Keratinocyte (primary cell): ENCODE data around the gene USP27X. TPM values are rescaled to one million over a fixed set of nuclear protein-coding genes. Genes with fewer than 3 reads are reported as not detected.

Experiments
- DNase-seq: peaks from one replicate; pipeline ENCODE4 v3.0.0-alpha.2; 2011; ENCODE audit warnings: low read depth, missing footprints, low spot score
- FAIRE-seq: peaks from 2 replicates; lab custom pipeline; 2011; peaks lifted over from hg19 to GRCh38; lab: Jason Lieb, UNC
- H2AFZ ChIP-seq: 2 replicates; pipeline ENCODE4 v1.6.0; 2012; ENCODE audit warnings: low read length, control low read depth, inconsistent platforms; ENCODE audit not compliant: control insufficient read depth
- H3K27ac ChIP-seq: 2 replicates; pipeline ENCODE4 v1.5.1; 2011; ENCODE audit warnings: low read length; ENCODE audit not compliant: control insufficient read depth, insufficient read depth
- H3K27me3 ChIP-seq: 3 replicates; pipeline ENCODE4 v1.6.0; 2011; ENCODE audit warnings: low read length; ENCODE audit not compliant: control insufficient read depth, insufficient read depth; ENCODE audit errors: extremely low read depth
- H3K36me3 ChIP-seq, 2 experiments: 2 replicates in 1 of 2; 3 replicates in 1 of 2; pipeline ENCODE4 v1.5.1; 2011; ENCODE audit warnings: low read length in 2 of 2, mild to moderate bottlenecking in 1 of 2; ENCODE audit not compliant: control insufficient read depth in 2 of 2, insufficient read depth in 2 of 2; ENCODE audit errors: extremely low read depth in 1 of 2
- H3K4me1 ChIP-seq: 3 replicates; pipeline ENCODE4 v1.5.1; 2011; ENCODE audit warnings: low read length; ENCODE audit not compliant: control insufficient read depth, insufficient read depth; ENCODE audit errors: extremely low read depth
- H3K4me2 ChIP-seq: 3 replicates; pipeline ENCODE4 v1.6.0; 2011; ENCODE audit warnings: low read depth, low read length; ENCODE audit not compliant: control insufficient read depth, insufficient read depth; ENCODE audit errors: extremely low read depth
- H3K4me3 ChIP-seq, 3 experiments: fragments of 200-600 bp in 1 of 3; sonication (generic) in 1 of 3; 2 replicates in 2 of 3; 3 replicates in 1 of 3; pipeline ENCODE4 v1.5.1; 2011 to 2016; ENCODE audit warnings: low read length in 3 of 3, mild to moderate bottlenecking in 3 of 3, control low read depth in 2 of 3, inconsistent platforms in 1 of 3, low read depth in 1 of 3, mixed read lengths in 1 of 3, mixed run types in 1 of 3, moderate library complexity in 1 of 3; ENCODE audit not compliant: control insufficient read depth in 2 of 3, insufficient read depth in 2 of 3; ENCODE audit errors: extremely low read depth in 1 of 3
- H3K79me2 ChIP-seq: 2 replicates; pipeline ENCODE4 v1.6.0; 2012; ENCODE audit warnings: low read length; ENCODE audit not compliant: control insufficient read depth, insufficient read depth
- H3K9ac ChIP-seq: 3 replicates; pipeline ENCODE4 v1.6.0; 2011; ENCODE audit warnings: low read length; ENCODE audit not compliant: control insufficient read depth, insufficient read depth; ENCODE audit errors: extremely low read depth
- H3K9me1 ChIP-seq: 3 replicates; pipeline ENCODE4 v1.6.0; 2011; ENCODE audit warnings: low read length; ENCODE audit not compliant: control insufficient read depth, insufficient read depth; ENCODE audit errors: extremely low read depth
- H3K9me3 ChIP-seq: 2 replicates; pipeline ENCODE4 v1.5.1; 2012; ENCODE audit warnings: low read depth, low read length; ENCODE audit not compliant: control insufficient read depth
- H4K20me1 ChIP-seq: 3 replicates; pipeline ENCODE4 v1.6.0; 2011; ENCODE audit warnings: low read length; ENCODE audit not compliant: control insufficient read depth, insufficient read depth; ENCODE audit errors: extremely low read depth
- CTCF ChIP-seq, 3 experiments: IDR thresholded peaks in 1 of 3; conservative IDR thresholded peaks in 1 of 3; optimal IDR thresholded peaks in 1 of 3; 2 replicates in 2 of 3; 3 replicates in 1 of 3; pipeline versions ENCODE3 to v1.5.1; 2011; ENCODE audit warnings: low read length in 3 of 3, mild to moderate bottlenecking in 3 of 3, moderate library complexity in 2 of 3, control low read depth in 1 of 3, inconsistent platforms in 1 of 3; ENCODE audit not compliant: insufficient read depth in 2 of 3; ENCODE audit errors: extremely low read depth in 1 of 3
- EZH2 ChIP-seq: IDR thresholded peaks from one replicate; pipeline ENCODE4 v1.6.1; 2012; ENCODE audit warnings: inconsistent platforms, mild to moderate bottlenecking, low read length, moderate library complexity
- dilution Hi-C: fragments of 300-500 bp; cut with MboI; formaldehyde crosslinking; loops from one replicate; pipeline ENCODE4 v1.7.0; 2020; ENCODE audit warnings: low sequenced_read_pairs; ENCODE audit not compliant: extremely low pct_ligation_motif_present
- polyA plus RNA-seq, 5 experiments: library from polyadenylated mRNA; depleted of rRNA in 3 of 5; stranded (reverse) in 3 of 5; stranded (forward) in 1 of 5; unstranded in 1 of 5; fragments of >200 nt; gene quantifications; 1 replicate in 1 of 5; 2 replicates in 3 of 5; 3 replicates in 1 of 5; pipeline versions ENCODE4 v1.2.1 to v1.2.3, GENCODE V29; 2011 to 2012; ENCODE audit warnings: missing spikeins in 2 of 5, low read depth in 1 of 5, low replicate concordance in 1 of 5

USP27X gene
- polyA plus RNA-seq, 1 donor (not counting 4 experiments of a cell fraction or from before 2014, with no cell fraction given), result 2.8 TPM

GRCh38 chrX:49859491-49859890, 19.8 kb upstream of the USP27X start:
- Histone ChIP-seq H3K9ac (no peak overlapping the region), H2AFZ (no peak overlapping the region), H4K20me1 (no peaks in the 10 kb centered on the region), H3K4me2 (no peak overlapping the region), H3K27ac (no peak overlapping the region), H3K36me3 (no peaks in the 10 kb centered on the region), H3K4me1 (no peaks in the 10 kb centered on the region), H3K4me3 (no peak overlapping the region), H3K27me3 (no peaks in the 10 kb centered on the region), H3K79me2 (no peaks in the 10 kb centered on the region), H3K9me1 (no peaks in the 10 kb centered on the region), H3K9me3 (no peaks in the 10 kb centered on the region)
- no peak for FAIRE-seq
- dilution Hi-C loops, result no loop called here
- DNase-seq, result no peak
- no peak for TF ChIP-seq EZH2
- TF ChIP-seq CTCF (optimal IDR thresholded peaks at IDR 0.05 in 1 of 3, IDR thresholded peaks at IDR 0.05 in 1 of 3, conservative IDR thresholded peaks at IDR 0.05 in 1 of 3; ENCODE audit: extremely low read depth in 1 of 3, insufficient read depth in 2 of 3, low read length in 3 of 3), result no peak

DNA sequence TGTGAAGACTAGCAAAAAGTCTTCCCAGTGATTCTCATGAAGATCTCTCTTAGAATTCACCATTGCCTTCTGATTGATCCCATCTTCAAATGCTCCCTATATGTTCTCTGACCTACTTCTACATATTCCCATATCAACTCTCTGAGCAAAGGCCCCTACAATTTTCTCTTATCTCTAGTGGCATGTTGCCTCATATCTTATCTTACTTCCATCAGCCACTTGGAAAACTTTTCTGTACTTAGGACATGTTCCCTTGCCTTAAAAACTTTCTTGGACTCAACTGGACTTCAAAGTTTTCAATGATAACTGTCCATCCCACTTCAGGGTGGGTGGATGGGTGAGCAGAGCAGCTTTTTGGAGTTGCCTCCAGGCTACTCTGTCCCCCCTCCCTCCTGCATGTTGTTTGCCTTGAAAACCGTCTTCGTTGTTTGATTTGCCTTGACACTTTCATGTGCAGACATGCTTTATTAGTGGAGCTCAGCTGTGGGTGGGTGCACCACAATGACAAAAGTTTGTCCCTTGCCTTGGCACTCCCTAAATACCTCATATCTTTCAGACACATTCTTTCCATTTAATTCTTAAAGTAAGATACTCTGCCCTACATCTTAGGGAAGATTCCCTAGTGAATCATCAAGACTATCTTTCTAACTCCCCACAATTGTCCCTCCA, 18.3 kb upstream of the USP27X start:
- Histone ChIP-seq H3K27me3 (no peaks in the 10 kb centered on the region), H3K9me1 (no peaks in the 10 kb centered on the region), H3K27ac (no peak overlapping the region), H3K4me1 (no peaks in the 10 kb centered on the region), H3K4me2 (no peak overlapping the region), H2AFZ (no peak overlapping the region), H3K9me3 (no peaks in the 10 kb centered on the region), H3K9ac (no peak overlapping the region), H3K36me3 (no peaks in the 10 kb centered on the region), H3K79me2 (no peaks in the 10 kb centered on the region), H3K4me3 (no peak overlapping the region), H4K20me1 (no peaks in the 10 kb centered on the region)
- FAIRE-seq (no peak), DNase-seq (no peak)
- dilution Hi-C loops, result no loop called here
- TF ChIP-seq EZH2, result no peak

- Histone ChIP-seq H3K79me2 (no peaks in the 10 kb centered on the region), H3K9ac (no peak overlapping the region), H3K4me1 (no peaks in the 10 kb centered on the region), H3K36me3 (no peaks in the 10 kb centered on the region), H3K4me2 (no peak overlapping the region), H4K20me1 (no peaks in the 10 kb centered on the region), H3K27ac (no peak overlapping the region), H3K9me1 (no peaks in the 10 kb centered on the region), H3K9me3 (no peaks in the 10 kb centered on the region), H3K4me3 (no peak overlapping the region), H3K27me3 (no peaks in the 10 kb centered on the region), H2AFZ (no peak overlapping the region)
- dilution Hi-C loops, result no loop called here
- FAIRE-seq (no peak), DNase-seq (no peak)
- TF ChIP-seq EZH2 (no peak), CTCF (optimal IDR thresholded peaks at IDR 0.05 in 1 of 3, IDR thresholded peaks at IDR 0.05 in 1 of 3, conservative IDR thresholded peaks at IDR 0.05 in 1 of 3; ENCODE audit: extremely low read depth in 1 of 3, insufficient read depth in 2 of 3, low read length in 3 of 3) (no peak)
These were observed 17.2 kb upstream of the USP27X start for GRCh38 chrX:49862093-49862492.
